GM12892 (cell line): ENCODE measurements around the gene ROR1.

Source experiments
- POLR2A ChIP-seq: IDR thresholded peaks from 2 replicates; pipeline ENCODE4 v1.6.1; 2011; ENCODE audit warnings: low read depth, low read length, control low read depth
- POLR2AphosphoS5 ChIP-seq: IDR thresholded peaks from 2 replicates; pipeline ENCODE4 v1.6.1; 2011; ENCODE audit warnings: low read depth, low read length, control low read depth

DNA sequence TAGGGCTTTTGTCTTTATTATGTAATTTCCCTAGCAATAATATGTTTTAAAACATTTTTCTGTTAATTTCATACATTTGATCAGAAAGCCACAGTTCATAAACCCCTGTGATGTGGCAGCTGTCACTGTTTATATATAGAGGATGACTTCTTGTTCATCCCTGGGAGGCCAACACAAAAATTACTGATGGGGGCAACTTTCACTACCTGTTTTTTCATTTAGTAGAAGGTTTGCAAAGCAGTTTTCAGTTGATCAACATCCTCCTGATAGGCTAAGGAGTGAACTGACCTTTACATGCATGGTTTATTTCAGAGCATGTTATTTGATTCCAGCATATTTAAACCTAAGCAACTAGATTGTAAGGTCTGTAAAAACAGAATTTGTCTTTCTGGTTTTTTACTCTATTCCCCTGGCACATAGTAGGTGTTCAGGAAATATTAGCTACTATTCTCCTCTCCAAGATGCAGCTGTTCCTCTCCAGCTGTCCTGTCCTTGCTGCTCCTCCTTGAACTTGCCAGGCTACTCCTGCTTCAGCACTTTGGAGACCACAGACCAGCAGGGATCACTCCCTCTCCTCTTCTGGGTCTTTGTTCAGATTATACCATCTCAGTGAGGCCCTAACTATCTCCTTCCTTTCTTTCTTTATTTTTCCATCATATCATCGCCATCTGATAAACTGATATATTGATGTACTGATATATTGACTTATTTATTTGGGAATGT is 54.7 kb downstream of the ROR1 start:
- no peak for TF ChIP-seq POLR2A
- no peak for TF ChIP-seq POLR2AphosphoS5
